Left renal pelvis (tissue), 4 donors: ENCODE data around the gene RASGRP1. TPM values are rescaled to one million over a fixed set of nuclear protein-coding genes. Genes with fewer than 3 reads are reported as not detected.

Experiments used
- DNase-seq, 4 donors: peaks; one replicate each; pipeline ENCODE4 v3.0.0-alpha.2; 2013; ENCODE audit warnings: low read depth in 4 of 4, low spot score in 3 of 4
- polyA plus RNA-seq, 4 donors: library from polyadenylated mRNA; unstranded; fragments of 120-200 nt; gene quantifications; one replicate each; pipeline ENCODE4 v1.2.1, GENCODE V29; 2013; ENCODE audit not compliant: insufficient read length in 4 of 4

The RASGRP1 gene
- polyA plus RNA-seq, 4 donors = 0.89 to 15.0 (median 13.1) TPM

DNA sequence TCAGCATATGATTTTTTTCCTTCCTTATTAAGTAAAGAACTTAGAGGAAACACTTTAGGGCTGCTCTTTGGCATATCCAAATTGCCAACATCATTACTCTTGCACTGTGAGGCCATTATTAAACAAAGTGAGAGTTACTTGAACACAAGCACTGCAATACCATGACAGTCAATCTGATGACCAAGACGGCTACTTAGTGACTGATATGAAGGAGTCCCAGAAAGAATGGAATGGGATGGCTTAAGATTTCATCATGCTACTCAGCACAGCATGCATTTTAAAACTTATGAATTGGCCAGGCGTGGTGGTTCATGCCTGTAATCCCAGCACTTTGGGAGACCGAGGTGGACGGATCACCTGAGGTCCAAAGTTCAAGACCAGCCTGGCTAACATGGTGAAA lies 55.5 kb downstream of the RASGRP1 start:
- DNase-seq = no peak

DNA sequence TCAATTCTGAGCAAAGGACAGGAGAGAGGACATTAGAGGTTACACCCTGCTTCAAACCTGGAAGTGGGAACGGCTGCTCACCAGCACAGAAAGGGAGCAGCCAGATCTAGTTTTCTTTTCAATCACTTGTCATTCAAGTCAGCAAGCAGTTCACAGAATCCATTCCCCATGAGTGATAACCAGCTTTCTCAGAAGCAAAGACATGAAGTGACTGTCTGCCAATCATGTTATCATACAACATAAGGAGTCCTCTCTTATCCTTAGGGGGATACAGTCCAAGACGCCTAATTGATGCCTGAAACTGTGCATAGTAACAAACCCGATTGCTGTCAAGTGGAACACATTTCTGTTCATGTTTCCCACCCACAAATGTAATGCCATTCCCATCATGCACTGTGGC lies 56.0 kb downstream of the RASGRP1 start:
- no peak for DNase-seq

DNA sequence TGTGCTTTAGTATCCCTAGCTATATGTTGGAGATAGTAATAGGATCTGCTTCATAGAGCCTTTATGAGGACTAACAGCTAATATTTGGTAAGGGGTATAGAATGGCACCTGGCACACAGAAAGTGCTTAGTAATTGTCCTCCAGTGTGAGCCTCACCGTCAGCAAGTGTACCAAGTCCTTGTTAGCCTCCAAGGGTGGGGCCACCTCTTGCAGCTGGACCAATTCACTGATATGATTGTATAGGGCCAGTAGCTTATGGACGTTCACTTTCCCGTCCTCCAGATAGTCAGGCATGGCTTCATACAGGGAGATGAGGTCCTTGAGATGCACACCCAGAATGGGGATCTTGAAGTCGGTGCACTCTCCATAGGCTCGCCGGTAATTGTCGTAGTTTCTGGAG lies 57.0 kb downstream of the RASGRP1 start:
- no peak for DNase-seq

DNA sequence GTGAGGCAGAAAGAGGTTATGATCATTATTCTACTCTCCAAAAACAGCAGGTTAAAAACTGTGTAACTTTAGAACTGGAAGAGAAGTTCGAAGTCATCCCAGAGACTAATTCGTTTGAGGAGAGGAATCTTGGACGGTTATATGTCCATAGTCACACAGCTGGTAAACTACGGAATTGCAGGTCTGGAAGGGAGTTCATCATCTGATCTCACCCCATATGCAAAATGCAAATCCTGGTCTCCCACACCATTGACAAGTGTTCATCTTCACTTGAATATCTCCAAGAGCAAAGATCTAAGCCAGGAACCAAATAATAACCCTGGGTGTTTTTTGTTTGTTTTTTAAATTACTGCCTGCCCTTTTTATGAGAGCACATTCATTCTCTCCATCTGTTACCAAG lies 57.6 kb downstream of the RASGRP1 start:
- DNase-seq = no peak

DNA sequence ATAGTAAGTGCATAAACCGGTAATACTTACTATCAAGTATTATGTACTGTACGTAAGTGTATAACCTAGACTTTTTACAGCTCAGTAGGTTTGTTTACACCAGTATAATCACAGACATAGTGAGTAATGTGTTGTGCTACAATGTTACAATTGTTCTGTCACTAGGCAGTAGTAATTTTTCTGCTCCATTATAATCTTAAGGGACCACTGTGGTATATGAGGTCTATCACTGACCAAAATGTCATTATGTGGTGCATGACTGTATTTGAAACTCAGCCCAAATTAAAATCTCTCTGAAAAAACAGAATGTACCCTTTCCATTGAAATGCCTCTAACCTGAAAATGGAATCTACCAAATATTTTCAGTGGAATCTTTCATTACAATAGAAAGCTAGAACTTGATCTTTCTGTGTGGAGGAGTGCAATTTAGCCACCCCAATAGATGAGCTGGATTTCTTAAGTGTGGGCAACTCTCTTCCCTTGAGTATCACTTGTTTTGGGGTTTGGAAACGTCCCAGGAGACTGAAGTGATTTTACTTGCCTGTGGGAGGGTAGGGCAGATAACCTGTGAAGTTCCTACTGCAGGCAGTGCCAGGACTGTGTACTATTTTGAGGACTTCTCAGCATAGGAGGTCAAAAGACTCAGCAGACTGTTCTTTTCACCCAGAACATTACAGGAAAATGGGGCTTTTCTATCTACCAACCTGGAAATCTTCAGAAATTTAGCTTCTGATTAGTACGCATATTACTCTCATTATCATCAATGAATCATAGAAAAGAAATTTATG lies 59.7 kb downstream of the RASGRP1 start:
- DNase-seq = no peak

DNA sequence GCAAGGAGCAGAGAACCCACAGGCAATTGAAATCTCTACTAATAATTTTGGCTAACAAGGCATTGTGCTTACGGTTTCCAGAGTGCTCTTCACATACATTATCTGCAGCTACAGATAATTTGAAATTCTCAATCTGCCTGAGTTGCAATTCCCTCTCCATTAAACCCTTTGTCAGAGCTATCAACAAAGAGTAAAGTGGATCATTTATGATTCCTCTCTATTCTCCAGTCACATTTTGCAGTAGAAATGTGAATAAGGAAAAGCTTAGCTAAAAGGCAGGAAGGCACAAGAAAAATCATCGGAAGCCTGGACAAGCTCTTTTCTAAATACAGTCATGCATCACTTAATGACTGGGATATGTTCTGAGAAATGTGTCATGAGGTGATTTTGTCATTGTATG lies 61.1 kb downstream of the RASGRP1 start:
- no peak for DNase-seq

DNA sequence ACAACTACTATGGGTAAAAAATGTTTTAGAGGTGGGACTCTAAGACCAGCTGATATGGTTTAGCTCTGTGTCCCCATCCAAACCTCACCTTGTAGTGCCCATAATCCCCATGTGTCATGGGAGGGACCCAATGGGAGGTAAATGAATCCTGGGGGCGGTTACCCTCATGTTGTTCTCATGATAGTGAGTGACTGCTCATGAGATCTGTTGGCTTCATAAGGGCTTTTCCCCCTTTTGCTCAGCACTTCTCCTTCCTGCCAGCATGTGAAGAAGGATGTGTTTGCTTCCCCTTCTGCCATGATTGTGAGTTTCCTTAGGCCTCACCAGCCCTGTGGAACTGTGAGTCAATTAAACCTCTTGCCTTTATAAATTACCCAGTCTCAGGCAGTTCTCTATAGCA lies 65.0 kb downstream of the RASGRP1 start:
- DNase-seq = no peak

DNA sequence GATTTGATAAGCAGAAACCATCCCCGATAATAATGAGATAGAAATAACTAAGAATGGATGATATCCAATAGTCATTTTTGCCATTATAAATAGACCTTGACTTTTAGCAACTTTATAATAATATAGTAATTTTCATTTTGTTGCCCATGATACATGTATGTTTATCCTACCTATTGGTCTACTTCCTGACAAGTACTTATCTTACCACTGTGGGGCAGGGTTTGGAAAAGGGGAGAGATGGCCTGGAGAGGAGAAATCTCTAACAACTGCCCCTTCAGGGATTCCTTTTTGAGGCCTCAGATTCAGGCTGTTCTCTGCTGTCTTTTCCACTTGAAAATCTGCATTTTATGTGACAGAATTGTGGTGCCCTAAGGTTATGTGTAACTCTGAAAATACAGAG lies 68.5 kb downstream of the RASGRP1 start:
- DNase-seq = no peak

DNA sequence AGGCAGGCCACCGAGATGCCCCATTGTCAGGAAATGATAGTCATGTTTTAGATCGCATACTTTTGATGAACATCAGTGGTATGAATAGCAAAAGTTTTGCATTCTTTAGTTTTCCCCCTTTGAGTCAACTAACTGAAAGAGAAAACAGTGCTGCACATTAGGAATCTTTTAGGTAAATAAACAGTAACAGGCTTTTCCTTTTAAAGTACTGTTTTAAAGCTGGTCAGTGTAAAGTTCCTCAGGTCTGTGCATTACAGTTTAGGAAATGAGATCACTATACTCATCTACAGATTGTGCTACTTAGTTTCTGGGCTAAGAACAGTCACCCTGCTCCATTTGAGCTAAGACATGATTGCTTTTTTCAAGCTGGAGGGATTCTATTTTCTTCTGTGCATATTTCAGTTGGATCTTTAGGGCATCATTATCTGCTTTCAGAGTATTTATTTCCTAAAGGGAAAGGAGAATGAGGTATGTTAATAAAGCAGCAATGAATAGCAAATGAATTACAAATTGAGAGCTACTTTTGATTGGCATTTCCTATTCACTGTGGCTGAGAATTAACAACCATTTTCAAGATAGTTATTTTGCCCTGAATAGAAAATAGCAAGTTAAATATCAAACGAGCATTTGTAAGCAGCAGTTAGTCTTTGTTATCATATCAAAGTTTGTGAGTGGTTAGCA lies 74.2 kb downstream of the RASGRP1 start:
- DNase-seq = no peak

DNA sequence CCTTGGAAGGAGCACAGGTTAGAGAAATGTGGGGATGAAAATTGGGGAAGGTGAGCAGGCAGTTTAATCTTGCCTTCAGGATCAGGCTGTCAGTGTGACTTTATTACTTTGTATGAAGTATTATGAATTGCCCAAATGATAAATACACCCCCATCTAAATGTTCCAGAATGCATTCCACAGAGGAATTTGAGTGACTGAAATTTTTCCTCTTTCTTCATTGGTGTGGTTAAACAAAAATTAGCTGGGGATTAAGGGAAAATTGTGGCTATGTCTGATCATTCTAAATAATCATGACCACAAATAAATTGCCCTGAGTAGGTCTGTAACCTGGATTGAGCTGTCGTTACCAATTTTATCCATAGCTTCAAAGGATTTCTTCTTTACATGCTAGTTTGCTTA lies 77.2 kb downstream of the RASGRP1 start:
- no peak for DNase-seq

DNA sequence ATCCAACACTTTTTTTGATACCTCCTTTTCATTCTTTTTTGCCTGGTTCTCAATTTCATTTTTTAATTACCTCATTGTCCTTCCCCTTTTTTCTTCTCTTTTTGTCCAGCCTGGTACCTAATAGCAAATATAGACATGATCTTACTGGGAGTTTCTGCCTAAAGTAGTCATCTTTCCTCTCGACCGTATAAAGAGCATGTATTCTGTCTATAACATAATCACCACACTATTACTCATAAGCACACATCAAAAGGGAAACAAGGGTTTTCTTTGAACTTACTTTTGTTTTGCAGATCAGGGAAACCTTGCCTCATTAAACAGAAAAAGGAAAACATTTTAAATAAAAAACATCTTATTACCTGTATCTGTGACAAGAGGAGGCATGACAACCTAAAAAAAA lies 77.7 kb downstream of the RASGRP1 start:
- DNase-seq = no peak

DNA sequence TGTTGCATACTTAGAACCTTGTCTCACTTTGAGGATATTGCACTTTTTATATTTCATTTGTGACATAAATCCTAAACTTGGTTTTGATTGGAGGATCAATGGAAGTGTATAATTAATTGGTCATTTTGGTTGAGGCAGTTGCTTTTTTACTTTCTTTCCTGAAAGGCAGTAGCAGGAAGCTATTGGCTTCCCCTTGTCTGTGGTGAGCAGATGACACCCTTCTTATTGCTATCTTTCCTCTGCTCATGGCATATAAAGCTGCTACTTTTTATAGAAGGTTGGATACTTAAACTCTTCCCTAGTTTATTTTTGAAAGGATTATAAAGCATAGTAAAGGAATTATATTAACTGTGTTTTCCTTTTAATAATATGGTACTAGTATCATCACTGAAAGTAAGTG lies 82.0 kb downstream of the RASGRP1 start:
- no peak for DNase-seq

DNA sequence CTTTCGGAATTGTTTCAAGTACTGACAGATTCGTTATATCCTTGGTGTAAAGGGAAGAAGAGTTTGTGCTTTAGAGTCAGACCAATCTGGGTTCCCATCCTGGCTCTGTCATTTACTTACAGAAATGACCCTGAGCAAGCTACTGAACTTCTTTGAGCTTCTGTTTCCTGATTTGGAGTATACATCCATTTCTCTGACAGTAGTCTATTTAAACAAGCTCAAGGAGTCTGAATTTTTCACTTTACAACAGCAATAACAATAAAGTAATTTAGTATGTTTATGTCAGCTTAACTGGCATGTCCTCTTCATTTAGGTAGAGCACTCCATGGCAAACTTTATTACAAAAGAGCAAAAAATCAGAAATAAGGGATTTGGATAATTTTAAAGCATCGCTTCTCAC lies 82.9 kb downstream of the RASGRP1 start:
- DNase-seq = no peak

DNA sequence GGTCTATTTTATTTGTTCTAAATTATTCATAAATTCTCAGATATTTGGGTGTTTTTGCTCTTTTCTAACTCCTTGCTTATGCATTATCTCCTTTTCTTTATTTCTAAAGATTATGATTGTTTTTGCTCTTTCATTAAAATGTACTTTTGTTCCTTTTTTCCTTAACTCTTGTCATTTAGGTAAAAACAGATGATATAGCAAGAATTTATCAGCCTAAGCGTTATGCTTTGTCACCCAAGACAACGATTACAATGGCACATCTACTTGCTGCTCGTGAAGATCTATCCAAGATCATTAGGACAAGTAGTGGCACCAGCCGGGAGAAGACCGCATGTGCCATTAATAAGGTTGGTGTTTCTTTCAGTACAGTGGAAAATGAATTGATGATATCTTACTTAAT lies 83.5 kb downstream of the RASGRP1 start:
- DNase-seq = no peak

DNA sequence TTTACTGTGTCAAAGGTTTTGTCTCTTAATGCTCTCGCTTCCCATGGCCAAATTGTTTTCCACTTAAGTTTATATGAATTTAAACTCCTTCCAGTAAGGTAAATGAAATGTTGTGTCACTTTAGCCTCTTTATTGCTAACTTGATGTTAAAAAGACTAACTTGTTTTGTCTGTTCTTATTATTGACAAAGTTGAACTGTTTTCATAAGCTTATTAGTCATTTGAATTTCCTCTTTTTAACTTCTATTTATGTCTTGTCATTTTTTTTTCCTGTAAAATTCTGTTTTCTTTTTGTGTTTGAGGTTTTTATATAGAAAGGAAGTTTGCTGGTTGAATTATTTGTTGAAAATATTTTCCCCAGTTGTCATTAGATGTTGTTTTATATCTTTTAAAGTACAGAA lies 84.9 kb downstream of the RASGRP1 start:
- no peak for DNase-seq

DNA sequence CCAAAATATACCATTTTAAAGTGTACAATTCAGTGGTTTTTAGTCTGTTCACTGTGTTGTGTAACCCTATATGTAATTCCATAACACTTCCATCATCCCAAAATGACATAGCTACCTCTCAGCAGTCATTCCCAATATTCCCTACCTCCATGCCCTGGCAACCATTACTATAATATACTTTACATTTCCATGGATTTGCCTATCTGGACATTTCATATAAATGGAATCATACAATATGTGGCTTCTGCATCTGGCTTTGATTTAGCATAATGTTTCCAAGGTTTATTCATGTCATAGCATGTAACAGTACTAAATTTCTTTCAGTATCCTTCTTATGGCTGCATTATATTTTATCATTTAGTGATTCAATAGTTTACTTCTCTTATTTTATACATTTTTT lies 85.3 kb downstream of the RASGRP1 start:
- no peak for DNase-seq

DNA sequence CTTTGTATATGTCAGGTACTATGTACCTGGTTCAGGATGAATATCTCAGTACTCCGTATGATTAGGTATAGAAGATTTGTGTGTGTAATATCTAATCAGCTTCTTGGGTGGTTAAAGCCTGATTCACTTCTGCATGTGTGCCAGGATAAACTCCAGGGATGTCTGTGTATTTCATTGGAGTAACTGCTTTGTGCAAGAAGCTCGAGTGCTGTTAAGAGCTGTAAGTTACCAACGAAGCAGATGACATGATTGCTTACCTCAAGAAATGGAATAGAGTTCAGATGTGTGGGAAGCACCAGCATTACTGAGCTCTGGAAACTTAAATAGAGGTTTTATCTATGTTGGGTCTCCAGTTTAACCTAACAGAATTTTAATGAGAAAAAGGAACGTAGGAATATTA lies 87.0 kb downstream of the RASGRP1 start:
- DNase-seq = no peak

DNA sequence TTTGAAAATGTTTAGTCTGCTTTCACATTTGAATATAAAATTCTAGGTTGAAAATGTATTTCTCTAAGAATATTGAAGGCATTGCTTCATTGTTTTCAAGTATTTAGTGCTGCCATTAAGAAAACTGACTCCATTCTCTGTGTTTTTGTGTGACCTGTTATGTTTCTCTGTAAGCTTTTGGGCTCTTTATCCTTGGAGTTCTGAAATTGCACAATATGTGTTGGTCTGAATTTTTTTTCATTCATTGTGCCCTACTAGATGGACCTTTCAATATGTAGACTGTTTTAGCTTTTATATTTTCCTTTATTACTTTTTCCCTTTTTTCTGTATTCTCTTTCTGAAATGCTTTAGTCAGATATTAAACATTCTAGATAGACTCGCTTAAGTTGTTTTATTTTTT lies 88.5 kb downstream of the RASGRP1 start:
- no peak for DNase-seq

DNA sequence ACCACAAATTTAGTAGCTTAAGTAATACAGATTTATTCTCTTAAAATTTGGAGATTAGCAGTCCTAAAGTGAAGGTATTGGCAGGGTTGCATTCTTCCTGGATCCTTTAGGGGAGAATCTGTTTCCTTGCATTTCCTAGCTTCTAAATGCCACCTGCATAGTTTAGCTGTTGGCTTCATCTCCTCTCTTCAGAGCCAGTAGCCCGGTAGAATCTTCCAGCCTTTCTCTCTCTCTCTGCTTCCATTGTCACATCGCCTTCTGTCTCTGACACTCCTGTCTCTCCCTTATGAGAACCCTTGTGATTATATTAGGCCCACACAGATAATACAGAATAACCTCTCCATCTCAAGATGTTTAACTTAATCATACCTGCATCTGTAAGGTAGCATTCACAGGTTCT lies 89.3 kb downstream of the RASGRP1 start:
- DNase-seq = no peak

DNA sequence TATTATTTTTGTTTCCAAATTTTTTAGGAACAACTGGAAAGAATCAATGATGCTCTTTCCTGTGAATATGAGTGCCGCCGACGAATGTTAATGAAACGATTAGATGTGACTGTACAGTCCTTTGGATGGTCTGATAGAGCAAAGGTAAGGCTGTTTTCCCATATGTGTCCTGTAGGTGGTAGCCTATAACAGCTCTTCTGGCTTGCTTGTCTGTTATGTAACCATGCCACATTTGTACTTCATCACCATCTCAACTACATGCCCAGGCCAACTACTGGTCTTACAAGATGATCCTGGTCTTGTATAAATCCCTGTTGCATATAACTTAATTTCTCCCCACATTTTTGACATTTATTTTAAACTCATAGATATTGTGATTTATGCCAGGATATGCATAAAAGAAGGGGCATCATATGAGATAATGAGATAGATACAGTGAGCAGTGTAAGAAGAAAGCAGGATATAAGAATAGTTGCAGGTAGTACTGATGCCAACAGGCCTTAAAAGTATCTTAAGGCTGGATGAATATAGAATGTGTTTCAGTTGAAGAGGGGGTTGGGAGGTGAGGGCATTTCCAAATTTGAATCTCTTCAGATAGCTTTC lies 90.4 kb downstream of the RASGRP1 start:
- DNase-seq = peak in 3 of 4 donors; percentile 18 to 50 (median 39)

DNA sequence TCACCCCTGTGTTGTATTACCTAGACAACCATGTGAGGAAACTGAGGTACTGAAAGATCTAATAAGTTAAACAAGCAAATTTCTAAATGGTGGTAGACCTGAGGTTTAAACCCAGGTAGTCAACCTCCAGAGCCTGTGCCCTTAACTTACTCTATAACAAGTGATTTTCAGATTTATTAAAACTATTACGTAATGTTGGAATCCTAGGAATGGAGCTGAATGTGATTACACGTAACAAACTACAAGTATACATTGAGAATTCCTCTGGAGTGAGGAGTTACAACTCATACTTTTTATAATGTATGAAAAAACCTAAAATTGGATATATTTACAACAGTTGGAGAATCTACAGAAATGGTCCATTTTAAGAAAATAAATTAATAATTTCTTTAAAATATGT lies 92.6 kb downstream of the RASGRP1 start:
- no peak for DNase-seq

DNA sequence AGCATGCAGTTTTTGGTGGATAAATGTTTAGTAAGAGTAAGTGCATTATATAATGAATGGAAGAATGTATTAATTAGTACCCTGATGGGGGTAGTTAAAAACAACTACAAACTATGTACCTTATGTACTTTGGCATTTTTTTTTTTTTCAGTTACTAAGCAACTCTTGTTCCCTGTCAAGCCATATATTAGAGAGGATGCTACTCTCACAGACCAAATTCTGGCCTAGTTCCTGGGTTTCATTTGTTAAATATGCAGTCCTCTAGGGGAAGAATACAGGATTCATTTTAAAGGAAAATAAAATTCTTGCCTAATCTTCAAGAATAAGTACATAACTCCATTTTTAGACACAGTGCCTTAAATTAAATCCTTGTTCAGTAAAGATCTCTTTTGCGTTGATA lies 93.8 kb downstream of the RASGRP1 start:
- no peak for DNase-seq
